Effector memory CD4-positive, alpha-beta T cell (primary cell): ENCODE results near the gene EXOG.

Source experiments
- DNase-seq, 3 donors: peaks; one replicate each; pipeline ENCODE4 v3.0.0-alpha.2; 2020
- H3K27ac ChIP-seq: 2 replicates; pipeline ENCODE4 v1.7.0; 2013; ENCODE audit warnings: mild to moderate bottlenecking, low read length, moderate library complexity; ENCODE audit not compliant: insufficient read depth, poor library complexity, severe bottlenecking
- H3K27me3 ChIP-seq: replicated peaks from 2 replicates; pipeline ENCODE4 v1.7.0; 2013; ENCODE audit warnings: mild to moderate bottlenecking, low read length; ENCODE audit not compliant: insufficient read depth, control insufficient read depth, poor library complexity, severe bottlenecking
- H3K36me3 ChIP-seq: 2 replicates; pipeline ENCODE4 v1.7.0; 2013; ENCODE audit warnings: mild to moderate bottlenecking, low read length, moderate library complexity; ENCODE audit not compliant: control insufficient read depth, insufficient read depth
- H3K4me1 ChIP-seq: 2 replicates; pipeline ENCODE4 v1.7.0; 2013; ENCODE audit warnings: low read length, mild to moderate bottlenecking; ENCODE audit not compliant: control insufficient read depth, insufficient read depth, poor library complexity, severe bottlenecking
- H3K4me3 ChIP-seq: 2 replicates; pipeline ENCODE4 v1.7.0; 2013; ENCODE audit warnings: low read length, low read depth, mild to moderate bottlenecking; ENCODE audit not compliant: insufficient read depth, poor library complexity, severe bottlenecking
- H3K9me3 ChIP-seq: 2 replicates; pipeline ENCODE4 v1.7.0; 2013; ENCODE audit warnings: mild to moderate bottlenecking, low read length, moderate library complexity; ENCODE audit not compliant: control insufficient read depth

EXOG gene

DNA sequence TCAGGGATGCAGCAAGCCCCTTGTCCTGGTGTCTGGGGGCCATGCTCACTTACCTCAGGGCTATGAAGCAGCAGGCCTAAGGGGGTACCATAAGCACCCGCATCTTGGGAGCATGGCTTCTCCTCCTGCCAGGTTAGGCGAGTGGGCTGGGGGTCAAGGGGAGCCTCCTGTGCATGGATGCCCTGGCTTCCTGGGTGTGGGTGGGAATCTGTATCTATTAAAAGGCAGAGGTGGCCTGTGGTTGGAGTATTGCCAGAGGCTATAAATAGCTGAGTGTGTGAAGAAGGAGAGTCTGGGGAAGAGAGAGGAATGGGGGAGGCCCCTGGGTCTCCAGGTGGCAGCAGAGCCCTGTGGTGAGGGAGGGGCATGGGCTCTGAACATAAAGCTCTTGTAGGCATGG lies 22.9 kb upstream of the EXOG start:
- Histone ChIP-seq H3K36me3 (no peaks in the 10 kb centered on the region), H3K27me3 (no peaks in the 10 kb centered on the region), H3K27ac (no peak overlapping the region), H3K9me3 (no peaks in the 10 kb centered on the region), H3K4me3 (no peak overlapping the region), H3K4me1 (no peaks in the 10 kb centered on the region)
- DNase-seq = no peak

DNA sequence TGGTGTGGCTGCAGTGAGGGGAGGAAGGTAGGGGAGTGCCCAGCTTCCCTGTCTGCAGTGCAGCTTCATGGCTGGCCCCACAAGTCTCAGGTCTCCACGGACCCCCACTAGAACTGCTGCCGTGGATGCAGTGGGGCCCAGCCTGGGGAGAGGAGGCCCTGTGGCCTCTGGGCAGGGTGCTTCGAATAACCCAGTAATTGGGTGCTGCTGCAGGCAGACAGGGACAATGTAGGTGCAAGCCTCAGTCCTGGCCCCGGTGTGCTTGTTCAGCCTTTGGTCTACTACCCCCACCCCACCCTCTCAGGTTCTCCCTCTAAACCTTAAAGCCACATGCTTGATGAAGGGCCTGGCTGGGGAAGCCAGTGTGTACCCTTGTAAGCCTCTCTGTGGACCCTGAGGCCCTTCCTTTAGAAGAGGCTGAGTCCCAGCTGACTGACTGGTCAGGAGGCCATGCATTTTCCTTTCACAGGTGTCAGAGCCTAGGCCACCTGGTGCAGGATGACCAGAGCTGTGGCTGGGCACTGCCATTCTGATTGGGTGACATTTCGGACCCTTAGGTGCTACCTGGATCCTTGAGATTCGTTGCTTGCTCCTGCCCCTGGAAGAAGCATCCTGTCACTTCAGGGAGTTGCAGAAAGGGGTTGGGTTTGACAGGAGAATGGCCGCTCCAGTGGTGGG lies 21.1 kb upstream of the EXOG start:
- H3K27ac ChIP-seq = no peak overlapping the region
- H3K4me3 ChIP-seq = no peak overlapping the region
- H3K9me3 ChIP-seq = no peaks in the 10 kb centered on the region
- no peak for DNase-seq
- H3K36me3 ChIP-seq = no peaks in the 10 kb centered on the region
- no peaks in the 10 kb centered on the region for H3K27me3 ChIP-seq
- no peaks in the 10 kb centered on the region for H3K4me1 ChIP-seq

GRCh38 chr3:38475716-38476115 lies 20.4 kb upstream of the EXOG start:
- H3K27ac ChIP-seq = no peak overlapping the region
- no peaks in the 10 kb centered on the region for H3K9me3 ChIP-seq
- no peaks in the 10 kb centered on the region for H3K27me3 ChIP-seq

GRCh38 chr3:38476157-38476756 lies 19.9 kb upstream of the EXOG start:
- Histone ChIP-seq H3K27ac (no peak overlapping the region), H3K27me3 (no peaks in the 10 kb centered on the region), H3K36me3 (peaks cover 7% of the 10 kb centered on the region), H3K4me3 (no peak overlapping the region), H3K4me1 (no peaks in the 10 kb centered on the region), H3K9me3 (no peaks in the 10 kb centered on the region)
- DNase-seq = no peak

More at GRCh38 chr3:38475716-38476115, 20.4 kb upstream of the EXOG start:
- no peak for DNase-seq
- Histone ChIP-seq H3K4me1 (no peaks in the 10 kb centered on the region), H3K4me3 (no peak overlapping the region), H3K36me3 (peaks cover 2% of the 10 kb centered on the region)

- Histone ChIP-seq H3K27me3 (no peaks in the 10 kb centered on the region), H3K4me1 (no peaks in the 10 kb centered on the region), H3K36me3 (peaks cover 17% of the 10 kb centered on the region), H3K9me3 (no peaks in the 10 kb centered on the region), H3K27ac (no peak overlapping the region), H3K4me3 (no peak overlapping the region)
- DNase-seq = no peak
Observed at GRCh38 chr3:38477057-38477820, 18.9 kb upstream of the EXOG start.

DNA sequence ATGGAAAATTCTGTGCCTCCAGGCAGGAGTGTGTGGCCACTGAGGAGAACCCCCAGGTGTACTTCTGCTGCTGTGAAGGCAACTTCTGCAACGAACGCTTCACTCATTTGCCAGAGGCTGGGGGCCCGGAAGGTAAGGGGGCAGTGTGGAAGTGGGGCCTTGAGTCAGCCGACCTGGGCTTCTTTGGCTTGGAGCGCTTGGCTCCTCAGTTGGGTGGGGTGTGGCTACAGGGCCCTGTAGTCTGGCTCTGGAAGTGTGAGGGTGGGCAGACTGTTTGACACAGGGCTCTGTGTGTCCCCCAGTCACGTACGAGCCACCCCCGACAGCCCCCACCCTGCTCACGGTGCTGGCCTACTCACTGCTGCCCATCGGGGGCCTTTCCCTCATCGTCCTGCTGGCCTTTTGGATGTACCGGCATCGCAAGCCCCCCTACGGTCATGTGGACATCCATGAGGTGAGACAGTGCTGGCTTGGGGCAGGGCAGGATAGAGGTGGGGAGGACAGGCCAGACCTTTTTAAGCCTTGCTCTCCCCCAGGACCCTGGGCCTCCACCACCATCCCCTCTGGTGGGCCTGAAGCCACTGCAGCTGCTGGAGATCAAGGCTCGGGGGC lies 18.2 kb upstream of the EXOG start:
- no peak overlapping the region for H3K4me3 ChIP-seq
- no peaks in the 10 kb centered on the region for H3K4me1 ChIP-seq
- no peak overlapping the region for H3K27ac ChIP-seq
- no peak for DNase-seq
- H3K36me3 ChIP-seq = peaks cover 23% of the 10 kb centered on the region
- no peaks in the 10 kb centered on the region for H3K27me3 ChIP-seq
- no peaks in the 10 kb centered on the region for H3K9me3 ChIP-seq

DNA sequence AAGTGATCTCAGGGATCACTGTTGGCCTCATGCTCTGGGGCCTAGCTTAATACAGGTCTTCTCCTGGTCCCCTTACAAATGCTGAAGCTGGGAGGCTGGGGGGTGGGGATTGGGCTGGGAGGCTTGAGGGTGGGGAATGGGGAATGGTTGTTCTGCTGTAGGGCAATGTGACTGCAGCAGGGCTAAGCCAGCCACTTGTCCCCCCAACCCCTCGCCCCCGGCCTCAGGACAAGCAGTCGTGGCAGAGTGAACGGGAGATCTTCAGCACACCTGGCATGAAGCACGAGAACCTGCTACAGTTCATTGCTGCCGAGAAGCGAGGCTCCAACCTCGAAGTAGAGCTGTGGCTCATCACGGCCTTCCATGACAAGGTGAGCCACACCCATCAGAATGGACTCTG lies 17.2 kb upstream of the EXOG start:
- Histone ChIP-seq H3K36me3 (peaks cover 26% of the 10 kb centered on the region), H3K27ac (no peak overlapping the region), H3K4me1 (no peaks in the 10 kb centered on the region), H3K27me3 (no peaks in the 10 kb centered on the region), H3K9me3 (no peaks in the 10 kb centered on the region), H3K4me3 (no peak overlapping the region)
- no peak for DNase-seq

- H3K4me1 ChIP-seq = no peaks in the 10 kb centered on the region
- no peak overlapping the region for H3K27ac ChIP-seq
- H3K27me3 ChIP-seq = no peaks in the 10 kb centered on the region
- peaks cover 26% of the 10 kb centered on the region for H3K36me3 ChIP-seq
- peak in 1 of 3 donors; percentile 30 for DNase-seq
- no peak overlapping the region for H3K4me3 ChIP-seq
- no peaks in the 10 kb centered on the region for H3K9me3 ChIP-seq
Observed at GRCh38 chr3:38479431-38480092, 16.6 kb upstream of the EXOG start.

GRCh38 chr3:38480093-38480445 lies 16.1 kb upstream of the EXOG start:
- Histone ChIP-seq H3K4me1 (no peaks in the 10 kb centered on the region), H3K27ac (no peak overlapping the region), H3K27me3 (no peaks in the 10 kb centered on the region), H3K9me3 (no peaks in the 10 kb centered on the region), H3K4me3 (no peak overlapping the region), H3K36me3 (peaks cover 30% of the 10 kb centered on the region)
- no peak for DNase-seq
